GM23338 (cell line): Measurements from ENCODE around the gene CYP11A1.

ENCODE experiments used
- EZH2 ChIP-seq: fragments of 200-600 bp; sonication (generic); IDR thresholded peaks from one replicate; pipeline ENCODE4 v1.8.0; 2017; ENCODE audit warnings: antibody characterized with exemption, mild to moderate bottlenecking, low read depth; ENCODE audit not compliant: unreplicated experiment
- EZH2phosphoT487 ChIP-seq: fragments of 200-600 bp; sonication (generic); IDR thresholded peaks from one replicate; pipeline ENCODE4 v1.8.1; 2018; ENCODE audit warnings: antibody characterized with exemption; ENCODE audit not compliant: unreplicated experiment
- POLR2AphosphoS5 ChIP-seq: IDR thresholded peaks from 2 replicates; pipeline ENCODE4 v1.6.1; 2016; ENCODE audit warnings: antibody characterized with exemption, low read depth
- STAT1 ChIP-seq: IDR thresholded peaks from one replicate; pipeline ENCODE4 v1.6.1; 2016; ENCODE audit warnings: antibody characterized with exemption; ENCODE audit not compliant: unreplicated experiment
- ZNF114 ChIP-seq: fragments of 250-450 bp; sonication (Bioruptor Pico); IDR thresholded peaks from 2 replicates; pipeline ENCODE4 v1.5.0; 2020; ENCODE audit warnings: mild to moderate bottlenecking, moderate library complexity
- TF ChIP-seq, protein P1 (sequence below), 2 experiments: fragments of 200-600 bp in 1 of 2; sonication (generic) in 1 of 2; conservative IDR thresholded peaks; 2 replicates each; pipeline versions ENCODE4 v1.5.1 to v1.6.1; 2016 to 2017; ENCODE audit warnings: antibody characterized with exemption in 2 of 2, low read depth in 2 of 2, mild to moderate bottlenecking in 2 of 2, moderate library complexity in 1 of 2

DNA sequence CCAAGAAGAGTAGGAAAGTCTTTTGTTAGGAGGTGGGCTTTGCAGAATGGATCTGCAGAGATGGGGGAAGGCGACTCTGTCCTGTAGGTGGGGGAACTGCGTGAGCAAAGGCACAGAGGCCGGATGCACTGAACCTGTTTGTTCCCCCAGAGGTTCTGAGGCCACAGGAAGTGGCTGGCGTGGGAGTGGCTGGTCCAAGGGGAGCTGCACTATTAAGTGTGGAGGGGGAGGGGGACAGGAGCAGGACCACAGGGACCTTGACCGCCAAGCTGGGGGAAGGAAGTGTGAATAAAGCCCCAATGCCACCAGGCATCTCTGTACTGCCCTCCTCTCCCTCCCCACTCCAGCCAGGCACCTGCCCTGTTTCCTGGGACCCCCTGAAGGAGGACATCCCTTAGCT lies 51.8 kb downstream of the CYP11A1 start:
- TF ChIP-seq EZH2phosphoT487 (no peak), EZH2 (no peak), POLR2AphosphoS5 (no peak), STAT1 (no peak), ZNF114 (CRISPR knock-in tag) (no peak)
- TF ChIP-seq, protein P1, sequence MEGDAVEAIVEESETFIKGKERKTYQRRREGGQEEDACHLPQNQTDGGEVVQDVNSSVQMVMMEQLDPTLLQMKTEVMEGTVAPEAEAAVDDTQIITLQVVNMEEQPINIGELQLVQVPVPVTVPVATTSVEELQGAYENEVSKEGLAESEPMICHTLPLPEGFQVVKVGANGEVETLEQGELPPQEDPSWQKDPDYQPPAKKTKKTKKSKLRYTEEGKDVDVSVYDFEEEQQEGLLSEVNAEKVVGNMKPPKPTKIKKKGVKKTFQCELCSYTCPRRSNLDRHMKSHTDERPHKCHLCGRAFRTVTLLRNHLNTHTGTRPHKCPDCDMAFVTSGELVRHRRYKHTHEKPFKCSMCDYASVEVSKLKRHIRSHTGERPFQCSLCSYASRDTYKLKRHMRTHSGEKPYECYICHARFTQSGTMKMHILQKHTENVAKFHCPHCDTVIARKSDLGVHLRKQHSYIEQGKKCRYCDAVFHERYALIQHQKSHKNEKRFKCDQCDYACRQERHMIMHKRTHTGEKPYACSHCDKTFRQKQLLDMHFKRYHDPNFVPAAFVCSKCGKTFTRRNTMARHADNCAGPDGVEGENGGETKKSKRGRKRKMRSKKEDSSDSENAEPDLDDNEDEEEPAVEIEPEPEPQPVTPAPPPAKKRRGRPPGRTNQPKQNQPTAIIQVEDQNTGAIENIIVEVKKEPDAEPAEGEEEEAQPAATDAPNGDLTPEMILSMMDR (conservative IDR thresholded peaks at IDR 0.05; ENCODE audit: low read depth in 2 of 2) = no peak
